ENCODE data around the gene SLC27A1. TPM values are rescaled to one million over a fixed set of nuclear protein-coding genes. Genes with fewer than 3 reads are reported as not detected.
A peak's percentile ranks its signal among the peaks of the same experiment; 100 is the strongest.

The SLC27A1 gene
- total and polyA plus RNA-seq, 10 of the 15 experiments (the other 5 are each of a cell fraction or from before 2014, with no cell fraction given): 0.11 to 2.3 (median 1.2) TPM

GRCh38 chr19:17555480-17555928, 85.2 kb downstream of the SLC27A1 start, which contains the start of gene COLGALT1 (continued):
- TF ChIP-seq FOXK2 (IDR thresholded peaks at IDR 0.05) (no peak), JUNB (IDR thresholded peaks at IDR 0.05) (no peak), ESRRA (IDR thresholded peaks at IDR 0.05; ENCODE audit: low read length) (no peak), JUND (IDR thresholded peaks at IDR 0.05; ENCODE audit: low read depth, low read length) (peak; percentile 46; the same call in 1 of the 2 replicates), IKZF2 (IDR thresholded peaks at IDR 0.05) (no peak), TAF1 (IDR thresholded peaks at IDR 0.05; ENCODE audit: borderline replicate concordance, low read depth, low read length) (no peak), NFXL1 (IDR thresholded peaks at IDR 0.05; ENCODE audit: borderline replicate concordance) (peak; percentile 60; the same call in 1 of the 2 replicates), POLR2AphosphoS2 (IDR thresholded peaks at IDR 0.05; ENCODE audit: low read depth, low read length) (peak; percentile 30; the same call in 1 of the 2 replicates), SP1 (IDR thresholded peaks at IDR 0.05; ENCODE audit: low read depth, low read length) (peak; percentile 81), BCLAF1 (IDR thresholded peaks at IDR 0.05) (peak; percentile 70), CHD2 (IDR thresholded peaks at IDR 0.05; ENCODE audit: borderline replicate concordance, low read depth, low read length) (no peak), KLF5 (IDR thresholded peaks at IDR 0.05; ENCODE audit: partially characterized antibody) (no peak), RCOR1 (conservative IDR thresholded peaks at IDR 0.05; ENCODE audit: low read depth, low read length) (no peak), WRNIP1 (IDR thresholded peaks at IDR 0.05; ENCODE audit: borderline replicate concordance, low read depth, low read length) (no peak), RFX5 (IDR thresholded peaks at IDR 0.05; ENCODE audit: low read depth, low read length) (no peak; the same call in 1 of the 2 replicates), TARDBP (IDR thresholded peaks at IDR 0.05; ENCODE audit: borderline replicate concordance) (no peak), ZNF217 (IDR thresholded peaks at IDR 0.05) (peak; percentile 70; the same call in 1 of the 2 replicates), EZH2 (IDR thresholded peaks at IDR 0.05; ENCODE audit: borderline replicate concordance, control insufficient read depth, low read depth, low read length) (no peak), POU2F2 (IDR thresholded peaks at IDR 0.05; ENCODE audit: borderline replicate concordance, low read depth, low read length) (no peak), IRF4 (IDR thresholded peaks at IDR 0.05; ENCODE audit: low read depth, low read length) (no peak), FOXM1 (IDR thresholded peaks at IDR 0.05; ENCODE audit: low read depth, low read length) (no peak), KAT2A (conservative IDR thresholded peaks at IDR 0.05; ENCODE audit: control insufficient read depth, low read depth, low read length) (no peak), RUNX3 (IDR thresholded peaks at IDR 0.05; ENCODE audit: low read length) (no peak)
- TF ChIP-seq, protein P1, sequence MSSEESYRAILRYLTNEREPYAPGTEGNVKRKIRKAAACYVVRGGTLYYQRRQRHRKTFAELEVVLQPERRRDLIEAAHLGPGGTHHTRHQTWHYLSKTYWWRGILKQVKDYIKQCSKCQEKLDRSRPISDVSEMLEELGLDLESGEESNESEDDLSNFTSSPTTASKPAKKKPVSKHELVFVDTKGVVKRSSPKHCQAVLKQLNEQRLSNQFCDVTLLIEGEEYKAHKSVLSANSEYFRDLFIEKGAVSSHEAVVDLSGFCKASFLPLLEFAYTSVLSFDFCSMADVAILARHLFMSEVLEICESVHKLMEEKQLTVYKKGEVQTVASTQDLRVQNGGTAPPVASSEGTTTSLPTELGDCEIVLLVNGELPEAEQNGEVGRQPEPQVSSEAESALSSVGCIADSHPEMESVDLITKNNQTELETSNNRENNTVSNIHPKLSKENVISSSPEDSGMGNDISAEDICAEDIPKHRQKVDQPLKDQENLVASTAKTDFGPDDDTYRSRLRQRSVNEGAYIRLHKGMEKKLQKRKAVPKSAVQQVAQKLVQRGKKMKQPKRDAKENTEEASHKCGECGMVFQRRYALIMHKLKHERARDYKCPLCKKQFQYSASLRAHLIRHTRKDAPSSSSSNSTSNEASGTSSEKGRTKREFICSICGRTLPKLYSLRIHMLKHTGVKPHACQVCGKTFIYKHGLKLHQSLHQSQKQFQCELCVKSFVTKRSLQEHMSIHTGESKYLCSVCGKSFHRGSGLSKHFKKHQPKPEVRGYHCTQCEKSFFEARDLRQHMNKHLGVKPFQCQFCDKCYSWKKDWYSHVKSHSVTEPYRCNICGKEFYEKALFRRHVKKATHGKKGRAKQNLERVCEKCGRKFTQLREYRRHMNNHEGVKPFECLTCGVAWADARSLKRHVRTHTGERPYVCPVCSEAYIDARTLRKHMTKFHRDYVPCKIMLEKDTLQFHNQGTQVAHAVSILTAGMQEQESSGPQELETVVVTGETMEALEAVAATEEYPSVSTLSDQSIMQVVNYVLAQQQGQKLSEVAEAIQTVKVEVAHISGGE (CRISPR knock-in tag; IDR thresholded peaks at IDR 0.05): no peak
